SK-N-MC (cell line): ENCODE measurements around the gene VEGFB.

ENCODE experiments used
- DNase-seq: peaks from one replicate; pipeline ENCODE4 v3.0.0-alpha.2; 2011; ENCODE audit warnings: low read depth, low spot score
- H3K27ac ChIP-seq: fragments of 200-600 bp; sonication (generic); 2 replicates; pipeline ENCODE4 v1.5.1; 2016; ENCODE audit warnings: mixed run types
- H3K36me3 ChIP-seq: fragments of 200-600 bp; sonication (generic); 2 replicates; pipeline ENCODE4 v1.6.1; 2017; ENCODE audit warnings: antibody characterized with exemption, low read length, mixed read lengths; ENCODE audit not compliant: insufficient read depth
- H3K4me3 ChIP-seq: fragments of 200-600 bp; sonication (generic); 2 replicates; pipeline ENCODE4 v1.5.1; 2016
- H3K9ac ChIP-seq: fragments of 200-600 bp; sonication (generic); 2 replicates; pipeline ENCODE4 v1.8.0; 2017; ENCODE audit warnings: mixed run types, mixed read lengths; ENCODE audit not compliant: insufficient read length
- H3K9me3 ChIP-seq: fragments of 200-600 bp; sonication (generic); 2 replicates; pipeline ENCODE4 v1.6.1; 2017; ENCODE audit warnings: low read depth, mild to moderate bottlenecking, antibody characterized with exemption, low read length, moderate library complexity, mixed read lengths
- EZH2 ChIP-seq: fragments of 200-600 bp; sonication (generic); IDR thresholded peaks from one replicate; pipeline ENCODE4 v1.6.1; 2017; ENCODE audit warnings: antibody characterized with exemption
- FOXP2 ChIP-seq: optimal IDR thresholded peaks from 2 replicates; pipeline ENCODE3; 2011; ENCODE audit warnings: mild to moderate bottlenecking, moderate library complexity; ENCODE audit not compliant: insufficient read depth; ENCODE audit errors: extremely low read length, control extremely low read depth
- POLR2AphosphoS5 ChIP-seq: IDR thresholded peaks from 2 replicates; pipeline ENCODE4 v1.6.1; 2012; ENCODE audit warnings: mild to moderate bottlenecking, low read depth, low read length, borderline replicate concordance

Gene VEGFB

DNA sequence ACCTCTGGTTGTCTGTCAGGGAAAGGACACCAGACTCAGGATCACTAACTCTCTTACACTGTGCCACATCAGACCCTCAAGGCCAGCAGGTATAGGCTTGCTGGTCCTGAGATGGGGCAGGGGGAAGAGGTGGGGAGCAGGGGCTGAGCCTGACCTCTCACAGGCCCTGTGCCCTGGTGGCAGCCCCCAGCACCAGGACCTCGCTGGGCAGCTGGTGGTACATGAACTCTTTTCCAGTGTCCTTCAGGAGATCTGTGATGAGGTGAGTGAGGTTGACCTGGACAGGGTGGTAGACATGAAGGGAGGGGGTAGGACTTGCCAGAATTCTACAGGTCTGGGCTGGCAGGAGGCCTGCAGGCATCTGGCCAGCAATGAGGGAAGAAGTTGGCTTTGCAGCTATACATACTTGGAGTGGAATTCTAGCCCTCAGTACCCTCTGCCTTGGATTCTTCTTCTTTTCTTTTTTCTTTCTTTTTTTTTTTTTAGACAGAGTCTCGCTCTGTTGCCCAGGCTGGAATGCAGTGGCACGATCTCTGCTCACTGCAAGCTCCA is 6.9 kb upstream of the VEGFB start:
- TF ChIP-seq EZH2 (no peak), FOXP2 (no peak), POLR2AphosphoS5 (no peak)
- Histone ChIP-seq H3K9me3 (no peaks in the 10 kb centered on the region), H3K27ac (no peak overlapping the region), H3K4me3 (peak overlapping the region; percentile 99), H3K9ac (peak overlapping the region; percentile 88), H3K36me3 (no peaks in the 10 kb centered on the region)
- DNase-seq: no peak

DNA sequence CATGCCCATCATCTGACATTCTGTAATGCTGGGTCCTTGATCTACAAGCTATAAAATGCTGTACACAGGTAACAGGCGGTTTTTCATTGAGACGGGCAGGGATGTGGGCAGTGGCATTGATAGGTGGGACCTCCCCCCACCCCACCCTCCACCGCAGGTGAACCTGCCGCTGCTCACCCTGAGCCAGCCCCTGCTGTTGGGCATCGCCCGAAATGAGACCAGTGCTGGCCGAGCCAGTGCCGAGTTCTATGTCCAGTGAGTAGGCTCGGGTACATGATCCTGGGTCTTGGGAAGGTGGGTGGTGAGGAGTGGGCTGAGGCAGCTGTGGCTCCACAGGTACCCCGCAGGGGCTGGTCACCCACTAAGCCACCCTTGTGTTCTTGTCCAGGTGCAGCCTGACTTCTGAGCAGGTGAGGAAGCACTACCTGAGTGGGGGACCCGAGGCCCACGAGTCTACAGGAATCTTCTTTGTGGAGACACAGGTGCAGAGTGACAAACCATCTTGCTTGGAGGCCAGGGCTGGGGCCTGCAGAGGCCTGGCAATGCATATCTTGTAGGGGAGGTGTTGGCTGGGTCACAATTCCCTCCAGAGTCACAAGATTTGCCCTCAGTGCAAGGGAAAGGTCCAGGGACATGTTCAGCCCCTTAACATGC is 5.2 kb upstream of the VEGFB start:
- Histone ChIP-seq H3K27ac (no peak overlapping the region), H3K4me3 (no peak overlapping the region), H3K9ac (no peak overlapping the region), H3K36me3 (no peaks in the 10 kb centered on the region), H3K9me3 (no peaks in the 10 kb centered on the region)
- TF ChIP-seq POLR2AphosphoS5 (no peak), FOXP2 (no peak), EZH2 (no peak)
- no peak for DNase-seq

DNA sequence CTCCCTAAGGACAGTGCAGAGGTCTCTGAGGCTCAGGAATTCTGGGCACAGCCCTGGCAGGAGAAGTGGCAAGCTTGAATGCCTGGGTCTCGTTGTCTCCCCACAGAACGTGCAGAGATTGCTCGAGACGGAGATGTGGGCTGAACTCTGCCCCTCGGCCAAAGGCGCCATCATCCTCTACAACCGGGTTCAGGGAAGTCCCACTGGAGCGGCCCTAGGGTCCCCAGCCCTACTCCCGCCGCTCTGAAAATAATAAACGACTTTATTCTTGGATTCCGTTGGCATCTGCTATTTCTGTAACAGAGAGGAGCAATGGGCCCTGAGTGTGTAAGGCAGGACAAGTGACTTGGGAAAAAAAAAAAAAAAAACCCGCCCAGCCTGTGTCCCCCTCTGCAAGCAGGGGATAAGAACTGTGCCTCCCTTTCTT is 4.6 kb upstream of the VEGFB start:
- Histone ChIP-seq H3K36me3 (no peaks in the 10 kb centered on the region), H3K9ac (peak overlapping the region; percentile 71), H3K4me3 (peak overlapping the region; percentile 94), H3K27ac (peak overlapping the region; percentile 50; the same call in 1 of the 2 replicates), H3K9me3 (no peaks in the 10 kb centered on the region)
- no peak for TF ChIP-seq FOXP2
- no peak for TF ChIP-seq EZH2
- TF ChIP-seq POLR2AphosphoS5: no peak
- no peak for DNase-seq

GRCh38 chr11:64230171-64230984 is 4.0 kb upstream of the VEGFB start, which contains the start of gene DNAJC4:
DNAJC4 (plus strand) TSS chr11:64230548; CDS start chr11:64230855, 307 bp downstream.
- H3K4me3 ChIP-seq: peak within 1 kb of the TSS; percentile 94
- no peak for TF ChIP-seq FOXP2
- TF ChIP-seq EZH2: no peak
- TF ChIP-seq POLR2AphosphoS5: peak; percentile 78
- no peaks in the 10 kb centered on the region for H3K9me3 ChIP-seq
- DNase-seq: peak; percentile 47
- peak within 1 kb of the TSS; percentile 50; the same call in 1 of the 2 replicates for H3K27ac ChIP-seq
- H3K36me3 ChIP-seq: no peaks in the 10 kb centered on the region
- H3K9ac ChIP-seq: peak within 1 kb of the TSS; percentile 71

DNA sequence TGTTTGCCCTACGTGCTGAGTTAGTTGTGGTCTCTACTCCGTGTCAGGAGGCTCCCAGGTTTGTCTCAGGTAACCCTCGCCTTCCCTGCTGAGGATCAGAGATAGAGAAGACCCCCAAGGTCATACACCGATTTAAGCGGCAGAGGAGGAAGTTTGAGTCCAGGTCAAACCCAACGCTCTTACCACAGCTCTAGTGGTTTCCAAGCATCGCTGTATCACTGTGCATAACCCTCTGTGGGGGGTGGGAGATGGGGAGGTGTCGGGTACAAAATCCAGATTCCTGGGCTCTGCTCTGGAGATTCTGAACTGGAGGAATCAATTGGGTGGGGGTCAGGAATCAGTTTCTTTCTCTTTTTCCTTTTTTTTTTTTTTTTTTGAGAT is 3.4 kb upstream of the VEGFB start:
- no peak for TF ChIP-seq POLR2AphosphoS5
- no peak for TF ChIP-seq FOXP2
- no peak for TF ChIP-seq EZH2
- Histone ChIP-seq H3K27ac (0 out of 2 replicates have a peak overlapping the region, but pooled peaks have one; percentile 50), H3K36me3 (no peaks in the 10 kb centered on the region), H3K9me3 (no peaks in the 10 kb centered on the region), H3K4me3 (peak overlapping the region; percentile 94), H3K9ac (peak overlapping the region; percentile 71)
- DNase-seq: no peak

DNA sequence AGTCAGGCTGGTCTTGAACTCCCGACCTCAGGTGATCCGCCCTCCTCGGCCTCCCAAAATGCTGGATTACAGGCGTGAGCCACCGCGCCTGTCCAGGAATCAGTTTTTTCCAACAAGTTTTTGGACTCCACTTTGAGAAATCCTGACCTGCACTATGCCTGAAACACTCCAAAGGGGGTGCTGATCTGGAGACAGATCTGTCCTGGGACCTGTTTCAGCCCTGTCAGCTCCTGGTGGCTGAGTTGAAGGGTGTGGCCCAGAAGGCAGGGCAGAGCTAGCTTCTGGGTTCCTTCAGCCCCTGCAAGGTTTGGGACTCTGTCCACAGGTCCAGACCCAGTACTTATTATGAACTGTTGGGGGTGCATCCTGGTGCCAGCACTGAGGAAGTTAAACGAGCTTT is 2.8 kb upstream of the VEGFB start:
- Histone ChIP-seq H3K9me3 (no peaks in the 10 kb centered on the region), H3K4me3 (no peak overlapping the region), H3K36me3 (no peaks in the 10 kb centered on the region), H3K9ac (no peak overlapping the region), H3K27ac (no peak overlapping the region)
- TF ChIP-seq POLR2AphosphoS5 (no peak), EZH2 (no peak), FOXP2 (no peak)
- DNase-seq: no peak

DNA sequence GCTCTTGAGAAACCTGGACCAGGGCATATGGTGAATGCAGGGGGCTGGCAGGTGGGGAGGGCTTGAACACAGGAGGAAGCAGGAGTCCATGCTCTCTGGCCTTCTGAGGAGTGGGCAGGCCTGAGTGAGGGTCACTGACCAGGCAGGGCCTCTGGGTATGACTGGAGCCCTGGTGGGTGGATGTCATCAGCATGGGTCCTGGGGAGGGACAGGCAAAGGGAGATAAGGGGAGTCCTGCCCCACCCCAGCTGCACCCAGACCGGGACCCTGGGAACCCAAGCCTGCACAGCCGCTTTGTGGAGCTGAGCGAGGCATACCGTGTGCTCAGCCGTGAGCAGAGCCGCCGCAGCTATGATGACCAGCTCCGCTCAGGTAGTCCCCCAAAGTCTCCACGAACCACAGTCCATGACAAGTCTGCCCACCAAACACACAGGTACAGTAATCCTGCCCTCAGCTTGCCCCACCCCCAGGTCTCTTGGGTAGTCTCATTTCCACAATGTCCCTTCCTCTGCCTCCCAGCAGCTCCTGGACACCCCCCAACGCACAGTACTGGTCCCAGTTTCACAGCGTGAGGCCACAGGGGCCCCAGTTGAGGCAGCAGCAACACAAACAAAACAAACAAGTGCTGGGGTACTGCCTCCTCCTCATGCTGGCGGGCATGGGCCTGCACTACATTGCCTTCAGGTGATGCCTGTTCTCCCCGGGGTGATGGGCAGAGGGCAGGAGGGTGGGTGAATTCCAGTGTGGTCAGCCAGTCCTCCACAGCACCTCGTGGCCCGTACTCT is 2.0 kb upstream of the VEGFB start:
- no peak for DNase-seq
- no peak overlapping the region for H3K9ac ChIP-seq
- H3K4me3 ChIP-seq: no peak overlapping the region
- TF ChIP-seq EZH2: no peak
- TF ChIP-seq FOXP2: no peak
- no peak for TF ChIP-seq POLR2AphosphoS5
- H3K27ac ChIP-seq: no peak overlapping the region; the same call in 1 of the 2 replicates
- H3K9me3 ChIP-seq: no peaks in the 10 kb centered on the region
- peaks cover 2% of the 10 kb centered on the region; the same call in 1 of the 2 replicates for H3K36me3 ChIP-seq

DNA sequence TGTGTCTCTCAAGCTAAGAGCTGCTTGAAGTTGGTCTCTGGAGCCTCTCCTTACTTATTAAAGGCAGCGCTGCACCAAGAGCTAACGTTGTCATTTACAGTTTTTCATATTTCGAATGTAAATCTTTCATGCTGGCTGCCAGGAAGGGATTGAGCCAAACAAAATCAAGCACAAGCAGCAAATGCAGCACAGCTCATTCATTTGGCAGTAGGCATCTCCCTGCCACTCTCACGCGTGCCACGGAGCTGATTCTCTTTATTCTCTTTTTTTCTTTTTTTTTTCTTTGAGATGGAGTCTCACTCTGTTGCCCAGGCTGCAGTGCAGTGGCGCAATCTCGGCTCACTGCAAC is 1.4 kb upstream of the VEGFB start:
- no peak for TF ChIP-seq POLR2AphosphoS5
- TF ChIP-seq FOXP2: no peak
- no peak for TF ChIP-seq EZH2
- no peak for DNase-seq
- H3K4me3 ChIP-seq: no peak overlapping the region
- H3K9me3 ChIP-seq: no peaks in the 10 kb centered on the region
- peaks cover 5% of the 10 kb centered on the region; the same call in 1 of the 2 replicates for H3K36me3 ChIP-seq
- no peak overlapping the region; the same call in 1 of the 2 replicates for H3K27ac ChIP-seq
- no peak overlapping the region for H3K9ac ChIP-seq
